ENCODE measurements around the gene ZNF30.
A peak's percentile ranks its signal among the peaks of the same experiment; 100 is the strongest.
"Not testable (repeated sequence)": the region's sequence is repeated elsewhere in the genome, so short reads cannot be mapped to it uniquely, and the experiment has no call there.

ZNF30 gene

DNA sequence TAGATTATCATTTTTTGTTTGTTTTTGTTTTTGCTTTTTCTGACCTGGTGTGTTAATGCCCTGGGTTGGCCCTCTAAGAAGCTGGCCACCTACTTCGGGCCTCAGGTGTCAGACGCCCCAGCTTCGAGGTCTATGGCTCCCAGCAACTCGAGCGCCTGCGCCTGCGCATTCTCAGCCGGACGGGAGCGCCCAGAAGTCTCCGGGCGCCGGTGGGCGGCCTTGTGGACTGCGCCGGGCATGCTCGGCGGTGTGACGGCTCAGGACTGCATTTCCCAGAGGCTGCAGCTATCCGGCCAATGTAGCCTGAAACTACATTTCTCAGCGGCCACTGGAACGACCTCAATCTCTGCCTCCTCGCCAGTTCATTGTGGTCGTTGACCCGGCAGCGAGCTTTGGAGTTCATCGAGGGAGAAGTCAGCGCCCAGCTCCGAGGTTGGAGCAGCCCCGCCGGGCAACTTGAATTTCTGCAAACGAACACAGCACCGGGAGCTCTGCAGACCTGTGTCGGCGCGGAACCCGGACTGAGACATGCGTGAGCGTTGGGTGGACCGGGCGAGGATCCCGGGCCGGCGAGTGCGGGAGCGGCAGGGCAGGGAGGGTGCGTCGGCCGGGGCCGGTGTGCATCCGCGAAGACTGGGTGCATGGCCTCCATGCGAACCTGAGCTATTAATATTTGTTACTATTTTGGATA, at the start of gene ZNF30:
Gene ZNF30, plus strand, starts transcription at position 219 of the 691 bp plus-strand sequence. CDS start 3,045 bp downstream, outside the sequence.
- DNase-seq (ENCODE audit: low read depth in 2 of 2), result peak; percentile 77 to 80

DNA sequence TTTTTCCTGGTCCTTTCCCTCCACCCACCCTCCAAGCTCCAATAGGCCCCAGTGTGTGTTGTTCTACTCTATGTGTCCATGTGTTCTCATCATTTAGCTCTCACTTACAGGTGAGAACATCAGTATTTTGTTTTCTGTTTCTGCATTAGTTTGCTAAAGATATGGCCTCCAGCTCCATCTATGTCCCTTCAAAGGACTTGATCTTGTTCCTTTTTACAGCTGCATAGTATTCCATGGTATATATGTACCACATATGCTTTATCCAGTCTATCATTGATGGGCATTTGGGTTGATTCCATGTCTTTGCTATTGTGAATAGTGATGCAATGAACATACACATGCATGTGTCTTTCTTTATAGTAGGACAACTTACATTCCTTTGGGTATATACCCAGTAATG, 47.1 kb upstream of the ZNF30 start:
- no peak for DNase-seq (ENCODE audit: low read depth in 2 of 2)

DNA sequence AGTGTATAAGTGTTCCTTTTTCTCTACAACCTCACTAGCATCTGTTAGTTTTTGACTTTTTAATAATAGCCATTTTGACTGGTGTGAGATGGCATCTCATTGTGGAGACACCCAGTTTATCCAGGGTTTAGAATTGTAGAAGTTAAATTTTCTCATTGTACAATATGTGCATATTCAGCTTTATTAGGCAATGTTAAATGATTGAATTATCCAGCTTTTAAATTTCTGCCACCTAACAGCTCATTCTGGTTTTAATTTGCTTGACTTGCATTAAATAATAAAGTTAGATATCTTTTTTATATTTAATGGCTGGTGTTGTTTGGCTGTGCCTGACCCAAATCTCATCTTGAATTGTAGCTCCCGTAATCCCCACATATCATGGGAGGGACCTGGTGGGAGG, 46.7 kb upstream of the ZNF30 start:
- DNase-seq (ENCODE audit: low read depth in 2 of 2), result no peak

DNA sequence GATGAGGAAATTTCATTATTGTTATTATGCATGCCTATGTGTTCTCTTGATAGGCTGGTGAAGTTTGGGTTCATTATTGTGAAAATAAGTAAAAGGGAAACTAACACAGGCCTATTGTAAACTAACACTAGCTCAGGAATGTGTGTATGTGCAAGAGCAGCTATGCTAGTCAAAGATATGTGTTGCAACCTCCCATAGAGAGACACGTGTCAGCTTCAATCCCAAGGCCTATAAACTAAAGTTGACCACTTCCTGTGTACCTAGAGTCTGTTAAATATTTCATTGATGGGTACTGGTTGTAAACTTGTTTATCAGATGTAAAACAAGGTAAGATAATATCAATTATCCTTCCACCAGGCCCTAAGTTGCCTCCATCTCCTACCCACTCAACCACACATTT, 44.7 kb upstream of the ZNF30 start:
- no peak for DNase-seq (ENCODE audit: low read depth in 2 of 2)

DNA sequence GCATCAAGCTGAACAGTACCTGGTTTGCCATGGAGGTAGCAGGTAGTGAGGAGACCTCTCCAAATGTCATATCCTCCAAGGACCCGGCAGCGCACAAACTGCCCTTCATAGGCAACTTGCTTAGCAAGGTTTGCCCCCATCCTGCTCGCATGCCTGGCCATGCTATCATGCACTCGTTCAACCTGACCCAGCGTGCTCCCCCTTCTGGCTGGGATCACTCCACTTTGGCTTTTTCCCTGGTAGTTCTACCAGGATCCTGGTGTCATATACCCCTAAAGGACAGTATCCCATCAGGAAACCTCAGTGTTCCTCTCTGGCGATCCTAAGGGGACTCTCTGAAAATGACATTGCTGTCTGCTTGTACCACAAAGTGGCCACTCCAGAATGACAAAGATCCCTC, 38.6 kb upstream of the ZNF30 start:
- DNase-seq (ENCODE audit: low read depth in 2 of 2), result no peak

DNA sequence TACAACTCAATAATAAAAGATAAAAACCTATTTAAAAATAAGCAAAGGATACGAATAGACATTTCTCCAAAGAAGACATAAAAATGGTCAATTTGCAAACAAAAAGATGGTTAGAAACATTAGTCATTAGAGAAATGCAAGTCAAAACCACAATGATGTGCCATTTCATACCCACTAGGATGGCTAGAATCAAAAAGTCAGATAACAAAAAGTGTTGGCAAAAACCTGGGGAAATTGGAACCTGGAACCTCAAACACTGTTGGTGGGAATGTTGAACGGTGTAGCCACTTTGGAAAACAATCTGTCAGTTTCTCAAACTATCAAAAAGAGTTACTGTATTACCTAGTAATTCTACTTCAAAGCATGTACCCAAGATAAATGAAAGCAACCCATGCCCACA, 26.5 kb upstream of the ZNF30 start:
- no peak for DNase-seq (ENCODE audit: low read depth in 2 of 2)

DNA sequence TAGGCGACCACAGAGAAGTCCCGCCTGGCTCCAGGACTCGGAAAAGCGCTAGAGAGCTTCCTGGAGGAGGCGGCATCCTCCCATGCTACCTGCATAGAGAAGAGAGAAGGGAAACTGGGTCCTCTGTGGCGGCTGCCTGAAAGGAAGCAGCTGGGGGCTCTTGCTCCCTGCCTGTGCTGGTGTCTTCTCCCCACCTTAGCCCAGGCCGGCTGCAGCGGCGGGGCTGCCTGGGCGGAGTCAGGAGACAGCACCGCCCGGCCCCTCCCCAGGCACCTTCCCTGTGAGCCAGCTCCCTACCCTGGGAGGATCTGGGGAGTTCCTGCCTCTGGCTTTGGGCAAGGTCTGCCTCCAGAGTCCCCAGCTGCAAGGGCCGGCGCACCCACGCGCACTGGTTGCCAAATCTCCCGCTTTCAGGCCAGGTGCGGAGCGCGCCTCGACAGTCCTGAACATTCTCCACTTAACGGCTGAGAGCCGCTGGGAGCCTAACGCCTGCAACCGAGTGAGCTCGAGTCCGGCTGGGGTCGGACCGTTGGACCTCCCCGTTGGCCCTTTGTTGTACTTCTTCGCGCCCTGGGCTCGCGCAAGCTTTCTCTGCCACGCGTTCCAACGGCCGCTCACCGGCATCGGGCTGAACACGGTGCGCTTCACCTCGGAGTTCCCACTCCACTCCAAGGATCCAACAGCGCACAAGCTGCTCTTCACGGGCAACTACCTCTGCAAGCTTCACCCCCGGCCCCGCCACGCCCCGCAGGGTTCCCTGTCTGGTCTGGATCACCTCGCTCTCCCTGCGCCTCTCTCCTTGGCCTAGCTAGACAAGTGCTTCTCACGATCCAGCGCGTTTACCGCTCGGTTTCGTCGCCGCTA, 21.8 kb upstream of the ZNF30 start:
- no peak for DNase-seq (ENCODE audit: low read depth in 2 of 2)

DNA sequence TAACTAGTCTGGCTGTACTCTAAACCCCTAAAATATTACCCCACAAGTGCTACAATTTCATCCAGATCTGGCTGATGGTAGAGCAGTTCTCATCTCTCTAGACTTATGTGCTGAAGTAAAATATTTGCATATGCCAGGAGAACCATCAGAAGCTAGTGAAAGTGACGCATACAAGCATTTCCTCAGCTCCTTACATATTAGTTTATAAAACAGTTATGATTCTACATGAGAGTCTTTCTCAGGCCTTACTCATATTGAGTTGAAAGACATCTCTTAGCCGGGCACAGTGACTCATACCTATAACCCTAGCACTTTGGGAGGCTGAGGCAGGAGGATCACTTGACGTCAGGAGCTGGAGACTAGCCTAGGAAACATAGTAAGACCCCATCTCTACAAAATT, 15.9 kb upstream of the ZNF30 start:
- no peak for DNase-seq (ENCODE audit: low read depth in 2 of 2)

DNA sequence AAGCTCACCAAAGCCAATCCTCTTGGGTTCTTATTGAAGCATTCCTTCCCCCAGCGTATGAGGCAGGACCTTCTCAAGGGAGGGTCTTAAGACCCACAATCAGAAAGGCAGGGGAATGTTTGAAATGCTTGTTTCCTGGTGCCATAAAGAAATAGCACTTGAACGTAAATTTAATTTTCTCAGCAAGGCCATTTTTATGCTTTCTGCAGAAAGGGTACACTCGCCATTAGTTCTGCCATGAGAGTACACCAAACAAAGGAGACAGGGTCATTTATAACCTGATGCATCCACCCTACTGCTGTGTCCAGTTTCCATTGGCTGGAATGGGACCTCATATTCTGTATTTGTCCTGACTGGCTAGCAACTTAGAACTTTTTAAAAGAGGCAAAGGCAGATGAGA, 9.6 kb upstream of the ZNF30 start:
- not testable (repeated sequence) for DNase-seq (ENCODE audit: low read depth in 2 of 2)

DNA sequence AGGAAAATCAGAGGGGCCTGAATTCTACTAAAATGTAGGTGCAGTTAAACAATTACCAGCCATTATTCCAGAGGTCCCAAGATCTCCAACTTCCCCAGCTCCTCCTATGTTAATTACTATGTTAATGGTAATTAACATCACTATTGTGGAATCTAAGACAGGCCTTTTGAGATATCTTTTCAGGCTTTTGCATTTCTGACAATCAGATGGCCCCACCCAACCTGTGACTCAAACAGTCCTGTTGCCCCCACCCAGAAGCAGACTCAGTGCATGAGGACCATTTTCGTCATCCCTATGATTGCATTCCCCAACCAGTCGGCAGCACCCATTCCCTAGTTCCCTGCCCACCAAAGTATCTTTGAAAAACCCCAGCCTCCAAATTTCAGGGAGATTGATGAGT, 8.5 kb upstream of the ZNF30 start:
- DNase-seq (ENCODE audit: low read depth in 2 of 2), result no peak

DNA sequence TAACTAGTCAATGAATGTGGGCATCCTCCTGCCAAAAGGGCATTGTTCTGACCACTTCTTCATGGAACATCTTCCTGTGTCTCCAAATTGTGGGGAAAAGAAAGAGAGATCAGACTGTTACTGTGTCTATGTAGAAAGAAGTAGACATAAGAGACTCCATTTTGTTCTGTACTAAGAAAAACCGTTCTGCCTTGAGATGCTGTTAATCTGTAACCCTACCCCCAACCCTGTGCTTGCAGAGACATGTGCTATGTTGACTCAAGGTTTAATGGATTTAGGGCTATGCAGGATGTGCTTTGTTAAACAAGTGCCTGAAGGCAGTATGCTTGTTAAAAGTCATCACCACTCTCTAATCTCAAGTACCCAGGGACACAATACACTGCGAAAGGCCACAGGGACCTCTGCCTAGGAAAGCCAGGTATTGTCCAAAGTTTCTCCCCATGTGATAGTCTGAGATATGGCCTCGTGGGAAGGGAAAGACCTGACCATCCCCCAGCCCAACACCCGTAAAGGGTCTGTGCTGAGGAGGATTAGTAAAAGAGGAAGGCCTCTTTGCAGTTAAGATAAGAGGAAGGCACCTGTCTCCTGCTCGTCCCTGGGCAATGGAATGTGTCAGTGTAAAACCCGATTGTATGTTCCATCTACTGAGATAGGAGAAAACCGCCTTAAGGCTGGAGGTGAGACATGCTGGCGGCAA, 6.5 kb upstream of the ZNF30 start:
- DNase-seq (ENCODE audit: low read depth in 2 of 2), result not testable (repeated sequence)

DNA sequence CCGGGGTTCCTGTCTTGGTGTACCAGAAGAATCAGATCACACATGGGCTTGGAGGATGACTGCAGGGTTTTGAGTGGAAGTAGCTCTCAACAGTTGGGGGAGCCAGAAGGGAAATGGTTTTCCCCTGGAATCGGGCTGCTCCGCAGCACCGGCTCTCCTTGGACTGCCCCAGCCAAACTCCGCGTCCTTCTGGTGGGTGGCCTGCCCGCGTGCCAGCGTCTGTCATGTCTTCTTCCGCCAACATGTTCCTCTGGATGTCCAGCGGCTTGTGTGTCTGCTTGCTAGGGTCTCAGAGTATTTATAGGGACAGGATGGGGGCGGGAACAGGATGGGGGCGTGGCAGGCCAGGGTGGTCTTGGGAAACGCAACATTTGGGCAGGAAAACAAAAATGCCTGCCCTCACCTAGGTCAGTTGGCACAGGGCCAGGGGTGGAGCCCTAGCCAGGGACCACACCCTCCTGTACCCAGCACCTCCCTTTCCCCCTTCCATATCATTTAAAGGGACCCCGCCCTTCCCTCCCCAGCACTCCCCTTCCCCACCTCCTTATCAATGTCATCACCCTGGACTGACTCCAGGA, 1.3 kb upstream of the ZNF30 start:
- DNase-seq (ENCODE audit: low read depth in 2 of 2), result no peak

DNA sequence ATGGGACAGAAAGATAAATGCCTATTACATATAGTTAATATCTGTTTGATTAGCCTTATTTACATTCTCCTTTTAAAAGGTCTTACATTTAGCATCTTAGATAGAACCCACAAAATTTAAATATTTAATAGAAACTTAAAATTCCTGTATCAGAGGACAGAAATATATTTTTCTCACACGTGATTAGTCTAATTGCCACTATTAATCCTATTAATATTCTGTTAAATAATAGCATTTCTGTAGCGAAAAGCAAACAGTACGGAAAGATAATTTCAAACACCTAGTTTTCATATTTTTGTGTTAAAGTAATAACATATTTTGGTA, 380 bp upstream of the ZNF30 start:
- DNase-seq (ENCODE audit: low read depth in 2 of 2), result no peak

DNA sequence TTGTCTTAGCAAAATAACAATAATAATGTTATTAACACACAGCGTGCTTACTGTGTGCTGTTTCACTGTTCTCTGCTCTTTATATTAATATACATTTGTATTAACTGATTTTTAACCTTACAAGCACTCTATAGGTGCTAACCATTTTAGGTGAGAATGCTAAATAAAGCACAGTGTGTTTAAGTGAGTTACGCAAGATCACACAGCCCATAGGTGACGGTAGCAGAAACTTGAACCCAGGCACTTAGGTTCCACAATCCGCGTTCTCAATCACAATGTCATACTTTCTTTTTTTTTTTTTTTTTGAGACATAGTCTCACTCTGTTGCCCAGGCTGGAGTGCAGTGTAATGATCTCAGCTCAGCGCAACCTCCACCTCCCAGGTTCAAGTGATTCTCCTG, 5.8 kb downstream of the ZNF30 start:
- no peak for DNase-seq (ENCODE audit: low read depth in 2 of 2)

DNA sequence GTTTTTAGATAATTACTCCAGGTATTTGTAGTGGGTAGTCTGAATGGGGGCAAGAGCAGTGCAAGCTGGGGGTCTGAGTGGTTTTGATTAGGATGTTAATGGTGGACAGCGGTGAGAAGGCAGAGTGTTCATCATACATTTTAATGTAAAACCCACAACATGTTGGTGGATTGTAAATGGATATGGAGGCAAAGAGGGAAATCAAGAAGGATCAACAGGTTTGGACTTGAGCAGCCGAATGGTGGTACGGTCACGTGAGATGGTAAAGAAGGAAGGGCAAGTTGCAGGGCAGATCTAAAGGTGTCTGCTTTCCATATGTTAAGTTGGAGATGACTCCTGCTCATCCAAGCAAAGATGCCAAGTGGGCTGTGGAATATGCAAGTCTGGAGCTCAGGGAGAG, 9.5 kb downstream of the ZNF30 start:
- no peak for DNase-seq (ENCODE audit: low read depth in 2 of 2)

DNA sequence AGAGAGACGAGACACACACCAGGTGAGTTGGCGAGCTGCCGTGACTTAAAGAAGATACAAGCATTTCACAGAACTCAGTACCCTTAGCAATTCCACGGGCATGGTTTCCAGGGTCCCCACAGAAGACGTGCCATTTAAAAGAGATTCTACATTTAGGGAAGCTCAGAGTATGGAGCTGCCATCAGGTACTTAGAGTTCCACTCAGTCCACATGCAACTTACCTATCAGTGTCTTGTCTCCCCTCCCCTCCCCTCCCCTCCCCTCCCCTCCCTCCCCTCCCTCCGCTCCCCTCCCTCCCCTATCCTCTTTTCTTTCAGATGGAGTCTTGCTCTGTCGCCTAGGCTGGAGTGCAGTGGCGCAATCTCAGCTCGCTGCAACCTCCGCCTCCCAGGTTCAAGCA, 12.2 kb downstream of the ZNF30 start:
- DNase-seq (ENCODE audit: low read depth in 2 of 2), result no peak

DNA sequence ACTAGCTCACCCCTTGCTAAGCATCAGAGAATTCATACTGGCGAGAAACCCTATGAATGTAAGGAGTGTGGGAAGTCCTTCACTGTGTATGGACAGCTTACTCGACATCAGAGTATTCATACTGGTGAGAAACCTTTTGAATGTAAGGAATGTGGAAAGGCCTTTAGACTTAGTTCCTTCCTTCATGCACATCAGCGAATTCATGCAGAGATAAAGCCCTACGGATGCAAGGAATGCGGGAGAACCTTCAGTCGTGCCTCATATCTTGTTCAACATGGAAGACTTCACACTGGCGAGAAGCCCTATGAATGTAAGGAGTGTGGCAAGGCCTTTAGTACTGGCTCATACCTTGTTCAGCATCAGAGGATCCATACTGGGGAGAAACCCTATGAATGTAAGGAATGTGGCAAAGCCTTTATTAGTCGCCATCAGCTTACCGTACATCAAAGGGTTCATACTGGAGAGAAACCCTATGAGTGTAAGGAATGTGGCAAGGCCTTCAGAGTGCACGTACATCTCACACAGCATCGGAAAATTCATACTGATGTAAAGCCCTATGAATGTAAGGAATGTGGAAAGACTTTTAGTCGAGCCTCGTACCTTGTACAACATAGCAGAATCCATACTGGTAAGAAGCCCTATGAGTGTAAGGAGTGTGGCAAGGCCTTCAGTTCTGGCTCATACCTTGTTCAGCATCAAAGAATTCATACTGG, 17.3 kb downstream of the ZNF30 start:
- no peak for DNase-seq (ENCODE audit: low read depth in 2 of 2)

DNA sequence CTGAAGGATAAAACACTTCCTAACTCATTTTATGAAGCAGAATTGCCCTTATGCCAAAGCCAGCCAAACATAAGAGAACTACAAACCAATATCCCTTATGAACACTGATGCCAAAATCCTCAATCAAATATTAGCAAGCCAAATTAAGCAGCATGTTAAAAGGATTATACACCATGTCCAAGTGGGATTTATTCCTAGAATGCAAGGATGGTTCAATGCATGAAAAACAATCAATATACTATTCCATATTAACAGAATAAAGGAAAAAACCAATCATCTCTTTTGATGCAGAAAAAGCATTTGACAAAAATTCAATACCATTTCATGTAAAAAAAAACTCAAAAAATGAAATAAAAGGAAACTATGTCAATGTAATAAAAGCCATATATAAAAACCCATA, 26.4 kb downstream of the ZNF30 start:
- no peak for DNase-seq (ENCODE audit: low read depth in 2 of 2)

DNA sequence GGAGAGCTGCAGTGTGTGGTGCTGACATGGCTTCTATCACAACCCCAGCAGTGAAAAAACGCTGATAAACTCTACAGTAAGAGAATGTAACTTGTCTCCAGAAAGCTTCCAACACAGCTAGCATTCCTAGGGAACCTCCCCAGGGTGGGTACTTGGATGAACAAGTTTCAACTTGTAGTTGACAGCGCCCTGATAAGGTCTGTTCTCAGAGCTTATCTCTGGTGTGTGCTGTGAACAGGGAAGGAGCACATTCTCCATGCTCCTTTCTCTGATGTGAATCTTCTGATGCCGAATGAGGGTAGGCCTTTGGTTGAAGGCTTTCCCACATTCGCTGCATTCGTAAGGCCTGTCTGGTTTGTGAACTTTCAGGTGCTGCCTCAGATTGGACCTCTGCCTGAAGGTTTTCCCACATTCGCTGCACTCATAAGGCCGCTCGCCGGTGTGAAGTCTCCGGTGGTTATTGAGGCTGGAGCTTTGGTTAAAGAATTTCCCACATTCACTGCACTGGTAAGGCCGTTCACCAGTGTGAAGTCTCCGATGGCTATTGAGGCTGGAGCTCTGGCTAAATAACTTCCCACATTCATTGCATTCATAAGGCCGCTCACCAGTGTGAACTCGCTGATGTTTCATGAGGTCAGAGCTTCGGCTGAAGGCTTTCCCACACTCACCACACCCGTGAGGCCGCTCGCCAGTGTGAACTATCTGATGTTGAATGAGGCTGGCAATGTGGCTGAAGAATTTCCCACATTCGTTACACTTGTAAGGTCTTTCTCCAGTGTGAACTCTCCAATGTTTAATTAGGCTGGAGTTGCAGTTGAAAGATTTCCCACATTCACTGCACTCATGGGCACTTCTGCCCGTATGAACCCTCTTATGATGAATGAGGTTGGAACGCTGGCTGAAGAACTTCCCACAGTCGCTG, 31.4 kb downstream of the ZNF30 start:
- DNase-seq (ENCODE audit: low read depth in 2 of 2), result no peak

DNA sequence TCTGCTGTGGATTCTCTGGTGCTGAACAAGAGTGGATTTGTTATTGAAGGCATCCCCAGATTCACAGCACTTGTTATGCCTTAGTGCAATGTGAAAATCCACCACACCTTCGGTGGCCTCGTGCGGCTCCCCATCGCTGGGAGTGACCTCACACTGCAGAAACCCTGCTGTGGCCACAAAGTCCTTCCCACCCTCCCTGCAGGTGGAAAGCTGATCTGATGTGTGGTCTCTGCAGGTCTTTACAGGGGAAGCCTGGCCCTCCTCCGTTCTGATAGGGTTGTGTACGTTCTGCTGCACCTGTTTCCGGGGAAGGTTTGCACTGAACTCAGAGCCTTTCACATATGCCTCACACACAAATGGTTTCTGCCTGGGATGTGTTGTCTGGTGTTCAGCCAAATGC, 32.3 kb downstream of the ZNF30 start:
- DNase-seq (ENCODE audit: low read depth in 2 of 2), result no peak

All from stimulated activated CD8-positive, alpha-beta memory T cell treated with anti-CD3 and anti-CD28 coated beads, Interleukin-2, amount 100 ng/mL, for 48 hours (primary cell).